ENCODE results near the gene KIAA1671. TPM values are rescaled to one million over a fixed set of nuclear protein-coding genes. Genes with fewer than 3 reads are reported as not detected.

The KIAA1671 gene
- total RNA-seq, 4 donors from 2014 or later, result 7.3 to 15.1 (median 10.2) TPM

DNA sequence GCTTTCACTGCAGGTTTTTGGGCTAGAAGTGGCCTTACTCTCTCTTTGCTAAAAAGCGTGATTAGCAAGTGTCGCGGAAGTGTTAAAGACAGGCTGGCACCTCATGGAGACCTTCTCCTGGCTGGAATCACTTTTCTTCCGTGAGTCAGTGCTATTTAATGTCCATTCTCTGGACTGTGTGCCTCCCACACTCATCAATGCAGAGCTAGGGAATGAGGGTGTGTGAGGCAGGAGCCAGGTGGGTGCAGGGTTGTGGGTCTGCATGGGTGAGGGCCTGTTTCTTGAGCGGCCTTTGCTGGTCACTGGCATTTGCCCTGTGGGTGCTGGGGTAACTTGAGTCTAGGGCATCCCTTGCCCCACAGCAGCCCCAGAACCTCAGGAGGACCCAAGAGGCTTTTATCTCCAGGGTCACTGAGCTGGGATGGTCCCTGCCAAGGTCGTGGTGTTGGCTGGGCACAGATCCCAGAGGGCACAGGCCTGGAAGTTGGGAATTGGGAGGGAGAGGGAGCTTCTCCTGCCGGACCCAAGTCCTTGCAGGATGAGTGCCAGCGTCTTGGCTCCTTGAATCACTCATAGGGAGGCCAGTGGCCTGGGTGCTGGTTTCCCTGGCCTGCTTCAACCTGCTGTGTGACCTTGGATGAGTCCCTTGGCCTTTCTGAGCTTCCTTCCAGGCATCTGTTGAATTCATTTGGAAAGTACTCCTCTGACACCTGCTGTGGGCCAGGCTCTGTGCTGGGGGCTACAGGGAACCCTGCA lies 30.0 kb downstream of the KIAA1671 start:
- no peak for TF ChIP-seq CTCF (IDR thresholded peaks at IDR 0.05; ENCODE audit: low read depth)

DNA sequence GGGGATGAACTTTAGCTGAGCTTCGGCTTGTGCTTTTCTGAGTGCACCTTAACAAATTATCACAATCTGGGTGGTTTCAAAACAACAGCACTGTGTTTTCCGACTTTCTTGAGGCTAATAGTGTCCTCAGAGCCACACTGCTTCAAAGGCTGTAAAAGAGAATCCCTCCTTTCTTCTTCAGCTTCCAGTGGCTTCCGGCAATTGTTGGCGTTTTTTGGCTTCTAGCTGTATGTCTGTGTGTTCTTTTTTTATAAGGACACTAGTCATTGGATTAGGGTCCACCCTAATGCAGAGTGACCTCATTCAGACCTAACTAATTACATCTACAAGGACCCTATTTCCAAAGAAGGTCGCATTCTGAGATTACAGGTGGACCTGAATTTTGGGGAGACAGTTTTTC lies 30.6 kb downstream of the KIAA1671 start:
- TF ChIP-seq CTCF (IDR thresholded peaks at IDR 0.05; ENCODE audit: low read depth), result no peak

- TF ChIP-seq CTCF (IDR thresholded peaks at IDR 0.05; ENCODE audit: low read depth), result no peak
Observed at GRCh38 chr22:24984122-24984521, 31.6 kb downstream of the KIAA1671 start.

DNA sequence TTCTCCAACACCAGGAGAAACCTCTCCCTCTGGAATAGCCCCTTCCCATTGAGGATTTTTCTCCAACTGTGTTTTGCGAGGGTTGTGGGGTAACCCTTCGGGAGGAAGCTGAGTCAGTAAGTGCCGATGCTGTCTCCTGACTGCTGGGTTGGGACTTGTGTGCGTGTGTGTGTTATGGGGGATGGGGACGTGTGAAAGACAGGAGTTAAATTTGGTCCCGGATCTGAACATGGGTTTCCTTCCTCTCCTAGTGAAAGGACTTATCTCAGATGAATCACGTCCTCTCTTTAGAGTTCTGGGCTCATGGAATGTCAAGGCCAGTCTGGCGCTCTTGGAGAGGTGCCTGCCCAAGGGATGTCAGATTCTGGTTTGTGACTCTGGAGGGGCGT lies 33.3 kb downstream of the KIAA1671 start:
- TF ChIP-seq CTCF (IDR thresholded peaks at IDR 0.05; ENCODE audit: low read depth), result no peak

- TF ChIP-seq CTCF (IDR thresholded peaks at IDR 0.05; ENCODE audit: low read depth), result no peak
Observed at GRCh38 chr22:24986816-24987215, 34.3 kb downstream of the KIAA1671 start.

DNA sequence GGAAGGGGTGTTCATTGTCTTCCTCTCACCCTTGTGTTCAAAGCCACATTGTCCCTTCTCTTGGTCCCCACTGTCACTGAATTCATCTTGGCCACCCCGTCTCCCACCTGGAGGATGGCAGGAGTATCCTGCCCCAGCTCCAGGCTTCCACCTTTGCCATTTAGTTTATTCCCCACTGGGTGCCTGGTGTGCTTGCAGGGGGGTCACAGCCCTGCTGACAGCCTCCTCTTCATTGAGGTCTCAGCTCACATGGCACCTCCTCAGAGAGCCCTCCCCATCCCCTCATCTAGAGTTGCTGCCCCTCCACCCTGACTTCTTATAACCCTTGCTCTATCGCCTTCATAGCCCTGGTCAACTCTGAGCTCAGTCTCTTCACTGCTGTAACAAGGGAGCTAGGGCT lies 36.6 kb downstream of the KIAA1671 start:
- TF ChIP-seq CTCF (IDR thresholded peaks at IDR 0.05; ENCODE audit: low read depth), result no peak

- no peak for TF ChIP-seq CTCF (IDR thresholded peaks at IDR 0.05; ENCODE audit: low read depth)
Observed at GRCh38 chr22:24989541-24989951, 37.0 kb downstream of the KIAA1671 start.

Data from subcutaneous adipose tissue (tissue), 4 donors.